ENCODE data around the gene ZNF732. TPM values are rescaled to one million over a fixed set of nuclear protein-coding genes. Genes with fewer than 3 reads are reported as not detected.

Gene ZNF732
- total RNA-seq, 1 experiment from 2014 or later, result not detected

DNA sequence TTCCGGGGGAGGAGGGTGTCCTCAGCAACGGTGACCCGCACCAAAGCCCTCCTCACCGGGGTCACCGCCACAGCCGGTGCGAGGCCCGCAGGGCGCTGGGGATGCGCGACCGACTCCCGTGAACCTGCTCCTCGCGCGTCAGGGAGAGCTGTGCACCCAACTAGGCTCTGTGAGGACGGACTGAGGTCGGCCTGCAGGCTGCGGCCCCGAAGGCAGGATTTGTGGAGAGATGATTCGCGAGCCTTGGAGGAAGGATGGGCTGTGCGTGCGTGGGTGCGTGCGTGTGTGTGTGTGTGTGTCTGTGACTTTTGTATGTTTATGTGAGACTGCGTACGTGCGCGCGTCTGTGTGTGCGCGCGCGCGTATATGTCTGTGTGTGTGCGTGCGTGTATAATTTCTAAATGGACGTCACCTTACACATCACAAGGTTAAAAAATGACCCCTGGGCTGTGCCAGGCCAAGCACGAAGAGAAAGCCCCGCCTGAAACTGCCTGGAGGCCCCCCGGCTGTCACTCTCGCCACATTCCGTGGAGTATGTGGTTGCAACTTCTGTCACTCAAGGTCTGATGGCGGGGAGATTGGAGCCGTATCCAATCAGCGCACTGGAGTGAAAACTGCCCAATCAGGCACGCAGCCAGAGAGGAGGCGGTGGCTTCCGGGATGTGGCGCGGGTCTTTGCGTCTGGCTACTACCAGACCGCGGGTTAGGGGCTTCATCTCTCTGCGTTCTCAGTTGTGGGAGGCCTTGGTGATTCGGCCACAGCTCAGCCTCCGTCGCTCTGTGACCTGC lies 32.1 kb upstream of the ZNF732 start, which contains the start of gene ZNF141:
ZNF141 (plus strand) TSS at position 672 of the 789 bp plus-strand sequence. CDS start 170 bp downstream, outside the sequence.
- no TSS peak for BruUV-seq (replicated peaks)
- Histone ChIP-seq H3K9ac (ENCODE audit: low read length) (no peak within 1 kb of the TSS), H3K27ac (ENCODE audit: low read depth, low read length) (no peak within 1 kb of the TSS), H2AFZ (ENCODE audit: low read depth, low read length, poor library complexity, severe bottlenecking) (no peak within 1 kb of the TSS), H3K4me1 (ENCODE audit: control insufficient read depth in 1 of 2, insufficient read depth in 2 of 2, low read length in 2 of 2) (no peaks in the 10 kb centered on the region), H4K20me1 (ENCODE audit: insufficient read depth) (no peaks in the 10 kb centered on the region), H3K79me2 (ENCODE audit: insufficient read depth, low read length) (no peaks in the 10 kb centered on the region), H3K9me2 (ENCODE audit: insufficient read depth) (no peaks in the 10 kb centered on the region), H3K36me3 (ENCODE audit: control insufficient read depth in 1 of 2, insufficient read depth in 2 of 2, low read length in 2 of 2) (no peaks in the 10 kb centered on the region), H3K27me3 (ENCODE audit: insufficient read depth, low read length) (no peaks in the 10 kb centered on the region), H3K9me3 (ENCODE audit: control insufficient read depth in 1 of 2, insufficient read depth in 1 of 2, low read depth in 1 of 2, low read length in 2 of 2) (peaks cover 0 to 7% of the 10 kb centered on the region in 2 experiments; a peak in 2 of 4 replicates), H3K4me3 (replicated peaks in 1 of 2; ENCODE audit: low read depth in 1 of 2, low read length in 2 of 2) (no peak within 1 kb of the TSS), H3K4me2 (ENCODE audit: low read length) (no peak within 1 kb of the TSS)
- TF ChIP-seq JUND (IDR thresholded peaks at IDR 0.05) (no peak), RAD21 (IDR thresholded peaks at IDR 0.05; ENCODE audit: low read depth) (no peak), EZH2phosphoT487 (IDR thresholded peaks at IDR 0.05; ENCODE audit: borderline replicate concordance) (no peak), POLR2A (IDR thresholded peaks at IDR 0.05; ENCODE audit: borderline replicate concordance, extremely low read depth, insufficient read depth, insufficient read length) (no peak), ZNF274 (IDR thresholded peaks at IDR 0.05; ENCODE audit: low read depth, low read length) (no peak), ELF1 (IDR thresholded peaks at IDR 0.05; ENCODE audit: borderline replicate concordance, low read depth) (no peak), POLR2AphosphoS5 (IDR thresholded peaks at IDR 0.05; ENCODE audit: low read depth, low read length) (no peak), REST (IDR thresholded peaks at IDR 0.05; ENCODE audit: low read depth) (no peak), SP1 (IDR thresholded peaks at IDR 0.05; ENCODE audit: low read depth) (no peak), ZBTB33 (IDR thresholded peaks at IDR 0.05; ENCODE audit: extremely low read depth, insufficient replicate concordance, low read length) (no peak), EZH2 (IDR thresholded peaks at IDR 0.05) (no peak), FOSL1 (IDR thresholded peaks at IDR 0.05; ENCODE audit: low read depth) (no peak), CEBPB (IDR thresholded peaks at IDR 0.05; ENCODE audit: low read depth) (no peak)
- TF ChIP-seq, protein P1, sequence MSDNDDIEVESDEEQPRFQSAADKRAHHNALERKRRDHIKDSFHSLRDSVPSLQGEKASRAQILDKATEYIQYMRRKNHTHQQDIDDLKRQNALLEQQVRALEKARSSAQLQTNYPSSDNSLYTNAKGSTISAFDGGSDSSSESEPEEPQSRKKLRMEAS (IDR thresholded peaks at IDR 0.05), result no peak
- TF ChIP-seq, protein P2, sequence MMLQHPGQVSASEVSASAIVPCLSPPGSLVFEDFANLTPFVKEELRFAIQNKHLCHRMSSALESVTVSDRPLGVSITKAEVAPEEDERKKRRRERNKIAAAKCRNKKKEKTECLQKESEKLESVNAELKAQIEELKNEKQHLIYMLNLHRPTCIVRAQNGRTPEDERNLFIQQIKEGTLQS (IDR thresholded peaks at IDR 0.05), result no peak
- POLR2A ChIA-PET, result no interaction called here
- ATAC-seq (no peak), DNase-seq (ENCODE audit: low read depth, low spot score) (no peak)
- RAD21 ChIA-PET (ENCODE audit: low non-redundant PET in 1 of 2, low total read pairs in 2 of 2, uncharacterized antibody in 2 of 2, unreplicated experiment in 2 of 2), result no interaction called here
- CTCF ChIA-PET, result no interaction called here
- intact Hi-C loops (cut with micrococcal nuclease), result no loop called here

All from HCT116 (cell line).